ENCODE data around the gene CAMTA1.

CAMTA1 gene

GRCh38 chr1:7333094-7333493 lies 547.8 kb downstream of the CAMTA1 start:
- no peak for DNase-seq

GRCh38 chr1:7333620-7334019 lies 548.4 kb downstream of the CAMTA1 start:
- DNase-seq: no peak

GRCh38 chr1:7334475-7335035 lies 549.3 kb downstream of the CAMTA1 start:
- DNase-seq: no peak

- no peak for DNase-seq
Measured at GRCh38 chr1:7335224-7335879, 550.1 kb downstream of the CAMTA1 start.

GRCh38 chr1:7338439-7338838 lies 553.2 kb downstream of the CAMTA1 start:
- no peak for DNase-seq

GRCh38 chr1:7339014-7339413 lies 553.8 kb downstream of the CAMTA1 start:
- no peak for DNase-seq

- no peak for DNase-seq
Measured at GRCh38 chr1:7339953-7340352, 554.7 kb downstream of the CAMTA1 start.

GRCh38 chr1:7341145-7341905 lies 556.1 kb downstream of the CAMTA1 start:
- DNase-seq: no peak

- no peak for DNase-seq
Measured at GRCh38 chr1:7343882-7344281, 558.6 kb downstream of the CAMTA1 start.

GRCh38 chr1:7344299-7344698 lies 559.0 kb downstream of the CAMTA1 start:
- no peak for DNase-seq

- no peak for DNase-seq
Measured at GRCh38 chr1:7345516-7345915, 560.3 kb downstream of the CAMTA1 start.

GRCh38 chr1:7346070-7346596 lies 560.9 kb downstream of the CAMTA1 start:
- DNase-seq: no peak

GRCh38 chr1:7346600-7347570 lies 561.6 kb downstream of the CAMTA1 start:
- no peak for DNase-seq

GRCh38 chr1:7348073-7348472 lies 562.8 kb downstream of the CAMTA1 start:
- no peak for DNase-seq

- DNase-seq: no peak
Measured at GRCh38 chr1:7348580-7348979, 563.3 kb downstream of the CAMTA1 start.

GRCh38 chr1:7350804-7351203 lies 565.5 kb downstream of the CAMTA1 start:
- DNase-seq: no peak

- DNase-seq: no peak
Measured at GRCh38 chr1:7351649-7352048, 566.4 kb downstream of the CAMTA1 start.

GRCh38 chr1:7352364-7352763 lies 567.1 kb downstream of the CAMTA1 start:
- DNase-seq: no peak

GRCh38 chr1:7352974-7353373 lies 567.7 kb downstream of the CAMTA1 start:
- DNase-seq: no peak

- no peak for DNase-seq
Measured at GRCh38 chr1:7355646-7356045, 570.4 kb downstream of the CAMTA1 start.

GRCh38 chr1:7356079-7356478 lies 570.8 kb downstream of the CAMTA1 start:
- no peak for DNase-seq

- no peak for DNase-seq
Measured at GRCh38 chr1:7358425-7358824, 573.2 kb downstream of the CAMTA1 start.

- DNase-seq: no peak
Measured at GRCh38 chr1:7360526-7360925, 575.3 kb downstream of the CAMTA1 start.
